HepG2 (cell line): Measurements from ENCODE around the gene LAPTM4A. TPM values are rescaled to one million over a fixed set of nuclear protein-coding genes. Genes with fewer than 3 reads are reported as not detected.
A peak's percentile ranks its signal among the peaks of the same experiment; 100 is the strongest.

ENCODE experiments used
- ARHGAP35 ChIP-seq: sonication (generic); formaldehyde crosslinking; IDR thresholded peaks from 2 replicates; pipeline ENCODE4 v1.9.0; 2022; ENCODE audit warnings: mild to moderate bottlenecking, inconsistent platforms, moderate library complexity, missing genetic modification reagents, borderline replicate concordance
- BCL6 ChIP-seq: IDR thresholded peaks from 2 replicates; pipeline ENCODE4 v1.6.1; 2016; ENCODE audit warnings: missing genetic modification reagents, missing compliant biosample characterization
- GLI4 ChIP-seq: sonication (generic); formaldehyde crosslinking; IDR thresholded peaks from 2 replicates; pipeline ENCODE4 v1.5.1; 2020; ENCODE audit warnings: missing genetic modification reagents, mild to moderate bottlenecking, moderate library complexity, borderline replicate concordance
- HNRNPUL1 ChIP-seq: fragments of 200-400 bp; formaldehyde crosslinking; IDR thresholded peaks from 2 replicates; pipeline ENCODE4 v1.6.1; 2017; ENCODE audit warnings: low read depth, mild to moderate bottlenecking, low read length, moderate library complexity
- ISX ChIP-seq: sonication (generic); formaldehyde crosslinking; conservative IDR thresholded peaks from 2 replicates; pipeline ENCODE4 v1.5.0; 2020; ENCODE audit warnings: missing genetic modification reagents
- MXI1 ChIP-seq: IDR thresholded peaks from 3 replicates; pipeline ENCODE4 v1.6.1; 2012; ENCODE audit warnings: low read depth, low read length, inconsistent platforms, borderline replicate concordance
- NR2F6 ChIP-seq, 2 experiments: IDR thresholded peaks; 2 replicates each; pipeline ENCODE4 v1.6.1; 2016; ENCODE audit warnings: antibody characterized with exemption in 1 of 2, mild to moderate bottlenecking in 1 of 2
- SMARCC2 ChIP-seq: fragments of 450-650 bp; IDR thresholded peaks from 2 replicates; pipeline ENCODE4 v1.6.1; 2017; ENCODE audit warnings: antibody characterized with exemption, mild to moderate bottlenecking
- TCF7L2 ChIP-seq: IDR thresholded peaks from 2 replicates; pipeline ENCODE4 v1.6.1; 2011; ENCODE audit warnings: mild to moderate bottlenecking, low read depth, low read length, moderate library complexity
- ZNF101 ChIP-seq: sonication (generic); formaldehyde crosslinking; IDR thresholded peaks from 2 replicates; pipeline ENCODE4 v1.4.0; 2020; ENCODE audit warnings: mild to moderate bottlenecking, low read depth, missing genetic modification reagents, borderline replicate concordance
- ZNF251 ChIP-seq: sonication (generic); formaldehyde crosslinking; IDR thresholded peaks from 2 replicates; pipeline ENCODE4 v1.9.0; 2021; ENCODE audit warnings: mild to moderate bottlenecking, missing genetic modification reagents
- ZNF577 ChIP-seq: sonication (generic); formaldehyde crosslinking; IDR thresholded peaks from 2 replicates; pipeline ENCODE4 v1.4.0; 2020; ENCODE audit warnings: mild to moderate bottlenecking, low read depth, missing genetic modification reagents, borderline replicate concordance
- ZNF766 ChIP-seq: sonication (generic); formaldehyde crosslinking; IDR thresholded peaks from 2 replicates; pipeline ENCODE4 v1.5.0; 2020; ENCODE audit warnings: missing genetic modification reagents, borderline replicate concordance
- polyA plus RNA-seq, 8 experiments: library from polyadenylated mRNA; depleted of rRNA in 3 of 8; stranded (reverse) in 7 of 8; unstranded in 1 of 8; fragments of >200 nt; fragmentation: Illumina TruSeq in 4 of 8; extraction: Trizol in 4 of 8; gene quantifications; 2 replicates each; pipeline versions ENCODE4 v1.2.1 to v1.2.3, GENCODE V29; 2011 to 2016; ENCODE audit warnings: low read depth in 4 of 8, missing spikeins in 1 of 8, mixed read lengths in 1 of 8; ENCODE audit not compliant: insufficient read depth in 1 of 8
- total RNA-seq, 5 experiments: library from RNA; depleted of rRNA; stranded (reverse); fragments of >200 nt; fragmentation: Illumina TruSeq; extraction: Trizol; gene quantifications; 2 replicates each; pipeline ENCODE4 v1.2.3, GENCODE V29; 2016; ENCODE audit warnings: low read depth in 1 of 5
- TF ChIP-seq, protein P1 (sequence below): IDR thresholded peaks from 2 replicates; pipeline ENCODE4 v1.6.1; 2016; ENCODE audit warnings: low read depth, missing genetic modification reagents, missing compliant biosample characterization
- TF ChIP-seq, protein P2 (sequence below): sonication (generic); formaldehyde crosslinking; IDR thresholded peaks from 2 replicates; pipeline ENCODE4 v1.4.0; 2020; ENCODE audit warnings: missing genetic modification reagents, borderline replicate concordance
- TF ChIP-seq, protein P3 (sequence below): sonication (generic); formaldehyde crosslinking; IDR thresholded peaks from 2 replicates; pipeline ENCODE4 v1.9.0; 2021; ENCODE audit warnings: missing genetic modification reagents, borderline replicate concordance

Gene LAPTM4A
- total and polyA plus RNA-seq, 2 of the 13 experiments (the other 11 are each of a cell fraction or from before 2014, with no cell fraction given), result 116 to 558 TPM

DNA sequence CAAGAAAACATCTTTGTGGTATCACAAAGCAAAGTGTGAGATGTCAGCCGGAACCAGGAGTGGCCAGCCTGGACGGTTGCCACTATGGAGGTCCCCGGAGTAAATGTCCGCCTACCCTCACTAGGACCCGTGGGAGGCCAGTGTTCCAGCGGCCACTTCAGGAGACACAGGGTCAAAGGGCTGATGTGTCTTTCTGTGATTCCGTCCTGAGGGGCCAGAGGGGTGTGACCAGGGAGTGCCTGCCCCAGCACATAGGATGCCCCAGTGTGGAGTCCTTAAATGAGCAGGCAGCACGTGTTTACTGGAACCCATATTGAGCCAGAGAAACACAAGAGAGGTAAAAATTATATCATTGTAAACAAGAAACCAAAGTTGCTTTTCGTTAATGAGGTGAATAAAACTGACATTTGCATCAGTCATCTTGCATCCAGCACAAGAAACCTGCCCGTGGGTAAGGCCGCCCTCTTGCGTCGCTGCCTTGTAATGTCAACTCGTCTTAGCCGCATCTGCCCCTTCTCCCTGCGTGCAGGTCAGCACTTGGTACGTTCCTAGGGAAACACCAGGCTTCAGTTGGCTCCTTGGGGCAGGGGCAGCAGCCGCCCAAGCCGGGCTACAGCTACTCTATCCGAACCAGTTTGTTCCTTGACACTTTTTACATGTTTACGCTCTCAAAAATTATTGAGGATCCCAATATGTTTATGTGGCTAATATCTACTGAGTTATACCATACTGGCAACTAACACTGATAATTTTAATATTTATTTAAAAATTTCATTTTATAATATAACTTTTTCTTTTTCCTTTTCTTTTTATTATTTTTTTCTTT is 46.7 kb upstream of the LAPTM4A start (continued):
- TF ChIP-seq, protein P1, sequence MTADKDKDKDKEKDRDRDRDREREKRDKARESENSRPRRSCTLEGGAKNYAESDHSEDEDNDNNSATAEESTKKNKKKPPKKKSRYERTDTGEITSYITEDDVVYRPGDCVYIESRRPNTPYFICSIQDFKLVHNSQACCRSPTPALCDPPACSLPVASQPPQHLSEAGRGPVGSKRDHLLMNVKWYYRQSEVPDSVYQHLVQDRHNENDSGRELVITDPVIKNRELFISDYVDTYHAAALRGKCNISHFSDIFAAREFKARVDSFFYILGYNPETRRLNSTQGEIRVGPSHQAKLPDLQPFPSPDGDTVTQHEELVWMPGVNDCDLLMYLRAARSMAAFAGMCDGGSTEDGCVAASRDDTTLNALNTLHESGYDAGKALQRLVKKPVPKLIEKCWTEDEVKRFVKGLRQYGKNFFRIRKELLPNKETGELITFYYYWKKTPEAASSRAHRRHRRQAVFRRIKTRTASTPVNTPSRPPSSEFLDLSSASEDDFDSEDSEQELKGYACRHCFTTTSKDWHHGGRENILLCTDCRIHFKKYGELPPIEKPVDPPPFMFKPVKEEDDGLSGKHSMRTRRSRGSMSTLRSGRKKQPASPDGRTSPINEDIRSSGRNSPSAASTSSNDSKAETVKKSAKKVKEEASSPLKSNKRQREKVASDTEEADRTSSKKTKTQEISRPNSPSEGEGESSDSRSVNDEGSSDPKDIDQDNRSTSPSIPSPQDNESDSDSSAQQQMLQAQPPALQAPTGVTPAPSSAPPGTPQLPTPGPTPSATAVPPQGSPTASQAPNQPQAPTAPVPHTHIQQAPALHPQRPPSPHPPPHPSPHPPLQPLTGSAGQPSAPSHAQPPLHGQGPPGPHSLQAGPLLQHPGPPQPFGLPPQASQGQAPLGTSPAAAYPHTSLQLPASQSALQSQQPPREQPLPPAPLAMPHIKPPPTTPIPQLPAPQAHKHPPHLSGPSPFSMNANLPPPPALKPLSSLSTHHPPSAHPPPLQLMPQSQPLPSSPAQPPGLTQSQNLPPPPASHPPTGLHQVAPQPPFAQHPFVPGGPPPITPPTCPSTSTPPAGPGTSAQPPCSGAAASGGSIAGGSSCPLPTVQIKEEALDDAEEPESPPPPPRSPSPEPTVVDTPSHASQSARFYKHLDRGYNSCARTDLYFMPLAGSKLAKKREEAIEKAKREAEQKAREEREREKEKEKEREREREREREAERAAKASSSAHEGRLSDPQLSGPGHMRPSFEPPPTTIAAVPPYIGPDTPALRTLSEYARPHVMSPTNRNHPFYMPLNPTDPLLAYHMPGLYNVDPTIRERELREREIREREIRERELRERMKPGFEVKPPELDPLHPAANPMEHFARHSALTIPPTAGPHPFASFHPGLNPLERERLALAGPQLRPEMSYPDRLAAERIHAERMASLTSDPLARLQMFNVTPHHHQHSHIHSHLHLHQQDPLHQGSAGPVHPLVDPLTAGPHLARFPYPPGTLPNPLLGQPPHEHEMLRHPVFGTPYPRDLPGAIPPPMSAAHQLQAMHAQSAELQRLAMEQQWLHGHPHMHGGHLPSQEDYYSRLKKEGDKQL, result no peak
- TF ChIP-seq, protein P2, sequence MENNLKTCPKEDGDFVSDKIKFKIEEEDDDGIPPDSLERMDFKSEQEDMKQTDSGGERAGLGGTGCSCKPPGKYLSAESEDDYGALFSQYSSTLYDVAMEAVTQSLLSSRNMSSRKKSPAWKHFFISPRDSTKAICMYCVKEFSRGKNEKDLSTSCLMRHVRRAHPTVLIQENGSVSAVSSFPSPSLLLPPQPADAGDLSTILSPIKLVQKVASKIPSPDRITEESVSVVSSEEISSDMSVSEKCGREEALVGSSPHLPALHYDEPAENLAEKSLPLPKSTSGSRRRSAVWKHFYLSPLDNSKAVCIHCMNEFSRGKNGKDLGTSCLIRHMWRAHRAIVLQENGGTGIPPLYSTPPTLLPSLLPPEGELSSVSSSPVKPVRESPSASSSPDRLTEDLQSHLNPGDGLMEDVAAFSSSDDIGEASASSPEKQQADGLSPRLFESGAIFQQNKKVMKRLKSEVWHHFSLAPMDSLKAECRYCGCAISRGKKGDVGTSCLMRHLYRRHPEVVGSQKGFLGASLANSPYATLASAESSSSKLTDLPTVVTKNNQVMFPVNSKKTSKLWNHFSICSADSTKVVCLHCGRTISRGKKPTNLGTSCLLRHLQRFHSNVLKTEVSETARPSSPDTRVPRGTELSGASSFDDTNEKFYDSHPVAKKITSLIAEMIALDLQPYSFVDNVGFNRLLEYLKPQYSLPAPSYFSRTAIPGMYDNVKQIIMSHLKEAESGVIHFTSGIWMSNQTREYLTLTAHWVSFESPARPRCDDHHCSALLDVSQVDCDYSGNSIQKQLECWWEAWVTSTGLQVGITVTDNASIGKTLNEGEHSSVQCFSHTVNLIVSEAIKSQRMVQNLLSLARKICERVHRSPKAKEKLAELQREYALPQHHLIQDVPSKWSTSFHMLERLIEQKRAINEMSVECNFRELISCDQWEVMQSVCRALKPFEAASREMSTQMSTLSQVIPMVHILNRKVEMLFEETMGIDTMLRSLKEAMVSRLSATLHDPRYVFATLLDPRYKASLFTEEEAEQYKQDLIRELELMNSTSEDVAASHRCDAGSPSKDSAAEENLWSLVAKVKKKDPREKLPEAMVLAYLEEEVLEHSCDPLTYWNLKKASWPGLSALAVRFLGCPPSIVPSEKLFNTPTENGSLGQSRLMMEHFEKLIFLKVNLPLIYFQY (CRISPR knock-in tag), result peak; percentile 25; the same call in 1 of the 2 replicates
- no peak for TF ChIP-seq NR2F6 (IDR thresholded peaks at IDR 0.05)
- peak; percentile 64 for TF ChIP-seq NR2F6 (CRISPR knock-in tag; IDR thresholded peaks at IDR 0.05)
- no peak for TF ChIP-seq ZNF251 (CRISPR knock-in tag)
- TF ChIP-seq BCL6 (CRISPR knock-in tag), result no peak
- TF ChIP-seq ZNF766 (CRISPR knock-in tag), result no peak
- no peak for TF ChIP-seq ZNF101 (CRISPR knock-in tag)
- no peak for TF ChIP-seq HNRNPUL1
- no peak for TF ChIP-seq ISX (CRISPR knock-in tag)
- TF ChIP-seq MXI1, result no peak
- no peak for TF ChIP-seq SMARCC2
- TF ChIP-seq ZNF577, result no peak
- TF ChIP-seq, protein P3, sequence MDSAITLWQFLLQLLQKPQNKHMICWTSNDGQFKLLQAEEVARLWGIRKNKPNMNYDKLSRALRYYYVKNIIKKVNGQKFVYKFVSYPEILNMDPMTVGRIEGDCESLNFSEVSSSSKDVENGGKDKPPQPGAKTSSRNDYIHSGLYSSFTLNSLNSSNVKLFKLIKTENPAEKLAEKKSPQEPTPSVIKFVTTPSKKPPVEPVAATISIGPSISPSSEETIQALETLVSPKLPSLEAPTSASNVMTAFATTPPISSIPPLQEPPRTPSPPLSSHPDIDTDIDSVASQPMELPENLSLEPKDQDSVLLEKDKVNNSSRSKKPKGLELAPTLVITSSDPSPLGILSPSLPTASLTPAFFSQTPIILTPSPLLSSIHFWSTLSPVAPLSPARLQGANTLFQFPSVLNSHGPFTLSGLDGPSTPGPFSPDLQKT (CRISPR knock-in tag), result no peak
- TF ChIP-seq GLI4, result no peak
- no peak for TF ChIP-seq ARHGAP35
- no peak for TF ChIP-seq TCF7L2
